HG03571 (cell line): ENCODE measurements around the gene WBP1.
"Not testable (repeated sequence)": the region's sequence is repeated elsewhere in the genome, so short reads cannot be mapped to it uniquely, and the experiment has no call there.

Experiments used
- ATAC-seq: cut with Tn5 transposase; IDR thresholded peaks from one replicate; pipeline ENCODE4 v1.9.1; 2021; ENCODE audit not compliant: unreplicated experiment

WBP1 gene

GRCh38 chr2:74481431-74481830 is 23.2 kb downstream of the WBP1 start:
- ATAC-seq, result no peak

- peak; percentile 44 for ATAC-seq
Observed at GRCh38 chr2:74481961-74482800, 23.9 kb downstream of the WBP1 start.

DNA sequence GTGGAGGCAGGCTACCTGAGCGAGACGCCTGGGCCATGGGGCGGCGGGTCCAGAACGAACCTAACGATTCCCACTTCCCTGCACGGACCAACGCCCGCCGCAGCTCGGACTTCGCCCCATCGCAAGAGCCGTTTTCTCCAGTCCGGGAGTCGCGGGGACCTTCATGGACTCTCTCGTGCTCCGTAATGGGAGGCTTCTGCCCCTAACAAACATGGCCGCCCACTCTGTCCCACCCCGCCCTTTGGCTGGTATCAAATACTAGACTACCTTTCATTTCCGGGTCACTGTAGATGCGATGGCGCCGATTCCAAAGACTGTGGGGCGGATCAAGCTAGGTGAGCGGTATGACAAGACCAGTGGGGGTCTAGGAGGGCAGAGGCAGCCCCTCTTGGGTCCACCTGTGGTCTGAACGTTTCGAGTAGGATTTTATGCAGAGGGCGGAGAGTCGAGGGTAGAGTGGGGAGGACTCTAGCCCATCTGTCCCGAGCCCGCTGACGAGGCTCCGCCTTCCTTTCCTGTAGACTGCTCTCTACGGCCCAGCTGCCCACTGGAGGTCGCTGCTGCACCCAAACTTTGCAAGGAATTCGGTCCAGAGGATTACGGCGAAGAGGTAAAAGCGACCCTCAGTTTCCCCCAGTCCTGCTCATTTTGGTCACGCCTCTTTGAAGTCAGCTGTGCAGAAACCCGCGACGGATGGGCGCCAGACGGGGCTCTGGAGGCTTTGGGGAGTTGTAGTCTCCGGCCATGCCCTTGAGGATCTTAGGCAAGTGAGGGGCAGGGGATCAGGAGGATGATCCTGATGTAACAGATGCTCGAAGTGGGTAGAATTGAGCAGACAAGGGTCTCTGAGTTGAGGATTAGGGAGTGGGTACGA is 24.8 kb downstream of the WBP1 start, which contains the start of the genes CCDC142 and TTC31:
Gene CCDC142, minus strand, starts transcription at position 198 of the 874 bp plus-strand sequence. Its CDS starts 161 bp downstream, at position 37.
Gene TTC31, plus strand, starts transcription at position 281 of the 874 bp plus-strand sequence. Its CDS starts 15 bp downstream, at position 296.
- ATAC-seq, result peak; percentile 86

GRCh38 chr2:74483675-74484164 is 25.5 kb downstream of the WBP1 start:
- ATAC-seq, result not testable (repeated sequence)

DNA sequence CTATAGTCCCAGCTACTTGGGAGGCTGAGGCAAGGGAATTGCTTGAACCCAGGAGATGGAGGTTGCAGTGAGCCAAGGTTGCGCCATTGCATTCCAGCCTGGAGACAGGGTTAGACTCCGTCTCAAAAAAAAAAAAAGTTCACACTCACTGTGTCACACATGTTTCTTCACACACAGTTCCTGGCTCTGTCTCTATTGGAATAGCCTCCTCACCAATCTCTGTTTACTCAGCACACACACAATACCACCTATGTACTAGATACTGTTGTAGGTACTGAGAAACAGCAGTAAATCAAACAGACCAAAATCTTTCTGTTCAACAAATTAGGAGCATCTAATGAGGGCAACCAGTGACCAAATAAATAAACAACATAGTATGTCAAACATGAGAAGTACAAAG is 27.9 kb downstream of the WBP1 start:
- ATAC-seq, result no peak

DNA sequence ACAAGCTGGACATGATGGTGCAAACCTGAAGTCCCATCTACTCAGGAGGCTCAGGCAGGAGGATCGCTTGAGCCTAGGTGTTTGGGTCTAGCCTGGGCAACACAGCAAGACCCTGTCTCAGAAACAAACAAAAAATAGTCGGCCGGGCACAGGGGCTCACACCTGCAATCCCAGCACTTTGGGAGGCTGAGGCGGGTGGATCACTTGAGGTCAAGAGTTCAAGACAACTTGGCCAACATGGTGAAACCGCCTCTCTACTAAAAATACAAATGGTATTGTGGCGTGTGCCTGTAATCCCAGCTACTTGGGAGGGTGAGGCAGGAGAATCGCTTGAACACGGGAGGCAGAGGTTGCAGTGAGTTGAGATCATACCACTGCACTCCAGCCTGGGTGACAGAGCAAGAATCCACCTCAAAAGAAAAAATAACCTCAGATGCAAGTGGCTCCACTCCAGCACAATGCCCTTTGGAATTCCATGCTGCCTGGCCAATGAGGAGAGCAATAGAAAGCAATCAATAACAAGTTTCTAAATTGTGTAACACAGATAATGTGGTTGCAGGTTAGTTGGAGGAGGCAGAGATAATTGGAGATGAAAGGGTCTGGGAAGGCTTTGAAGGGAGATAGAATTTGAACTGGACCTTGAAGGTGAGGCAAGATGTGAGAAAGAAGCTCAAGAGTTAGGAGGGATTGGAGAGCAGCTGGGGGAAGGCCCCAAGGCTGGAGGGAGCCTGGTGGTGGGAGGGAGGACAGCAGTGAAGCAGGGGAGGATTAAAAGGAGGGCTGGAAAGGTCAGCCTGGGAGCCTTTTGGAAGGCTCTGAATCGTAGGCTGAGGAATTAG is 30.6 kb downstream of the WBP1 start:
- no peak for ATAC-seq

DNA sequence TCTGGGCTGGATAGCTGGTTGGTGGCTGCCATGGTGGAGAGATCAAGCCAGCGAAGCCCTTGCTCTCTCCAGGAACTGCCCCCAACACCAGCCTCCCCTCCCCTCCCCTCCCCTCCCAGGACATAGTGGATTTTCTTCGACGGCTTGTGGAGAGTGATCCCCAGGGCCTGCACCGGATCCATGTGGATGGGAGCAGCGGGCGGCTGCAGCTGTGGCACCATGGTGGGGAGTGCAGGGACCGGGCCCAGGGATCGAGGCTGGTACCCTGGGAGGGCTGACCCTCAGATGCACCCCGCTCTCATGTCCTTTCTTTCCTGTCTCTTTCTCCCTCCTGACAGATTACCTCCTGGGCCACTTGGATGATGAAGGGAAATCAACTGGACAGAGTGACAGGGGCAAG is 31.7 kb downstream of the WBP1 start:
- ATAC-seq, result no peak

DNA sequence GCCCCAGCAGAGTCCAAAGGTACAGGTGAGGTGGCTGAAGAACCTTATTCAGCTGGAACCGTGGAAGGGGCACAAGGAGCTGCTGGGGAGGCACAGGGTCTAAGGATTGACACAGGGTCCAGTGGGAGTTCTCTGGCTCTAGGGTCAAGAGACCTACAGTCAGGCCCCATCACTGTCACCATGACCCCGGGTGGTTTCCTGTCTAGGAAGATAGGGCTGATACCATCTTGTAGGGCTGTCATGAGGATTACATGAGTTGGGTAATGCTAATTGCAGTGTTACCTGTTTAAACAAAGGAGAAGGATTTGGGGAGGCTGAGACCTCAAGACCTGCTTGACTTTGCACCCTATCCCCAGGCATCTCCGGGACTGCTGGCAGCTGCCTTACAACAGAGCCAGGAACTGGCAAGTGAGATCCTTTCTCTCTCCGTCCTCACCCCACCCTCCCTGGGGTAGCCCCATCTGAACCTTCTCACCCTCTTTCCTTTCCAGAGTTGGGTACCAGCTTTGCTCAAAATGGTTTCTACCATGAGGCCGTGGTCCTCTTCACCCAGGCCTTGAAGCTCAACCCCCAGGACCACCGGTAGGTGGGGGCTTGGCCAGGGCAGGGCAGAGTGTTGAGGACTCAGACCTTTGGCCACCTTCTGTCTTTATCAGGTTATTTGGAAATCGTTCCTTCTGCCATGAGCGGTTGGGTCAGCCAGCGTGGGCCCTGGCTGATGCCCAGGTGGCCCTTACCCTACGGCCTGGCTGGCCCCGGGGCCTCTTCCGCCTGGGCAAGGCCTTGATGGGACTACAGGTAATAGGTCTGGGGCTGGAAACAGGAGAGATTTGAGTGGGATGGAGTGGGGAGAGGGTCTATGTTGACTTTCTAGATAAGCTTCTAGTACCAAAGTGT is 33.7 kb downstream of the WBP1 start:
- no peak for ATAC-seq

DNA sequence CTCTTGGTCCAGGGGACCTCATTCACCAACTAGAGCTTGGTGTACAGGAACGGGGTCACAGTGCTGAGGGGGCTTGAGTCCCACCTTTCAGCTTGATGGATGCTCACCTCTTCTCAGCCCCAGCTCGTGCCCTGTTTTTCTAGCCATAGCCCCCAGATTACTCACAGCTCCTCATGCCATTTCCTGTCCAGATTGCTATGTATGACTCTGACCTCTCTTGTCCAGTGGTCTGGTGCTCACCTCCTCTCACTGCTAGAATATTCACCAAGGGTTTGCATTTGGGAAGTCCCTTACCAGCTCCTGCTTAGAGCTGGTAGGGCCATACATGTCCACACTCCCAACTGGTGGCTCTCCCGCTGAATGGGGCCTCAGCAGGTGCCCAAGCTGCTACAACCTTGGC is 35.3 kb downstream of the WBP1 start:
- ATAC-seq, result no peak

DNA sequence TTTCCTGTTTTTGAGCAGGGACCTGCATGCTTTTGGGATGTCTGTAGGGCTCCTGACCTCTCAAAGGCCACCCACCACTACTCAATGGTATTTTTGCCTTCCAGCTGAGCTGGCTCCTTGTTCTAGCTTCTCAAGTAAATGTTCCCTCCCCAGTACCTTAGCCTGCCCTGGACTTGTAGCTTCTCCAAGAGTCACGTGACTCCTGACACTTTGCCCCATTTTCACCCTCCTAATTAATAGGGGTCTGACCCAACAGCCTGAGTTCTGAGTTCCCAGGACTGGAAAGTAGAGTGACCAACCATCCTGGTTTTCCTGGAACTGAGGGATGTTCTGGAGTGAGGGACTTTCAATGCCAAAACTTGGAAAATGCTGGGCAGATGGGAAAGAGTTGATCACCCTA is 37.2 kb downstream of the WBP1 start:
- ATAC-seq, result no peak

- ATAC-seq, result no peak
Observed at GRCh38 chr2:74496997-74497776, 38.9 kb downstream of the WBP1 start.

DNA sequence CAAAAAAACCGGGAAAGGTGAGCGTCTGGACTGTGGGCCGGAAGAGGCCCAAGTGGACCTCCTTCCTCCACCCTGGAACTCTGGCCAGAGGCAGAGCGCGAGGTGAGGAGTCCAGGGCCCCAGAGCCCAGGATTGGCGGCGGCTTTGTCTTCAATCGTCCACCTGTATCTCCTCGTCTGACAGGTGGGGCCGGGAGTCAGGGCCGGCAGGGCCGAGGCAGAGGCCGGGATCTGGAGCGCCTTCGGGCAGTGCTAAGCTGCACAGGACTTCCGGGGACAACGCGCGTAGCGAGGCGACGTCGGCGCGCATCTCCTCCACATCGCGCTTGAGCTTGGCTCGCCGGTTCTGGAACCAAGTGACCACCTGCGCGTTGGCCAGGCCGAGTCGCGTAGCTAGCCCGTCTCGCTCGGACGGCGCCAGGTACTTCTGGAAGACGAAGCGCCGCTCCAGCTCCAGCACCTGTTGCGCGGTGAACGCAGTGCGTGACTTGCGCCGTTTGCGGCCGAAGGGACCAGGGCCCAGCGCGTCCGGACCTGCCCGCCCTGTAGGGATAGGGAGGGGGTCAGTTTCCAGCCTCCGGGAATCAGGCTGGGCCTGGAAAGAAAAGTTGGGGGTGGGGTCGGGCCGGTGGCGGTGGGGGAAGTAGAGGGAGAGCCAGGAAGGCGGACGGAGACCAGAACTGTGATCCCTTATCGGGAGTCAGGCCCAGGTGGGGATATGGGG is 39.7 kb downstream of the WBP1 start:
- no peak for ATAC-seq

DNA sequence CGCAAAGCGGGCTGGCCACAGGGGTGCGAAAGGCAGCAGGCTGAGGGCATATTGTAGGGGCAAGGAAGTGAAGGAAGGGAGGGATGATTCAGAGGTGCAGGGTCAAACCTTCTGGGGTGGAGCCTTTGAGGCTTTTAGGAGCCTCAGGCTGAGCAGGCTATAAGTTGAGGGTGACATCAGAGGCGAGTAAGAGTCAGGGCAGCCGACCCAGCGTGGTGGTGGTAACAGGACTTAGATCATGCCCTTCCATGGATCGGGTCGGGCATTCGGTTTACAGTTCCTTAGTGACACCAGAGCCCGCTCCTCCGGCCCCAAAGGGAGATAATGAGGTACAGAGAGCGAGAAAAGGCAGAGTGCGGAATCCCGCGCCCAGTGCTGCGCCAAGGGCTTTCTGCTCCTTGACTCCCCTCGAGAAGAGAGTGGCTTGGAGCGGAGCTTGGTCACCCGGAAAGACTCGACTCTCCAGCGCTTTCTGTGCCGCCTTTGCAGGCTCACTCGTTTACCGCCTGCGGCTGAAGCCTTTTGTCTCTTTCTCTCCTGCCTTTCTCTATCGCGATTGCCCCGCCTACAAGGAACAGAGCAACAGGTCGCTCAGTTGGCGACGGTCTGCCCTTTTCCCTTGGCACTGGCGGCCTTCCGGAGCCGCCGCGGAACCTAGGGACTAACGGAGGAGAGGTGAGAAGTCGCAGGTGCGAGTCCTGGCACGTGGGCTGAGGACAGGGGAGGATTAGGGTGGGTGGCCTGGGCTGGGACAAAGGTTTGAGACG is 40.4 kb downstream of the WBP1 start:
- no peak for ATAC-seq

DNA sequence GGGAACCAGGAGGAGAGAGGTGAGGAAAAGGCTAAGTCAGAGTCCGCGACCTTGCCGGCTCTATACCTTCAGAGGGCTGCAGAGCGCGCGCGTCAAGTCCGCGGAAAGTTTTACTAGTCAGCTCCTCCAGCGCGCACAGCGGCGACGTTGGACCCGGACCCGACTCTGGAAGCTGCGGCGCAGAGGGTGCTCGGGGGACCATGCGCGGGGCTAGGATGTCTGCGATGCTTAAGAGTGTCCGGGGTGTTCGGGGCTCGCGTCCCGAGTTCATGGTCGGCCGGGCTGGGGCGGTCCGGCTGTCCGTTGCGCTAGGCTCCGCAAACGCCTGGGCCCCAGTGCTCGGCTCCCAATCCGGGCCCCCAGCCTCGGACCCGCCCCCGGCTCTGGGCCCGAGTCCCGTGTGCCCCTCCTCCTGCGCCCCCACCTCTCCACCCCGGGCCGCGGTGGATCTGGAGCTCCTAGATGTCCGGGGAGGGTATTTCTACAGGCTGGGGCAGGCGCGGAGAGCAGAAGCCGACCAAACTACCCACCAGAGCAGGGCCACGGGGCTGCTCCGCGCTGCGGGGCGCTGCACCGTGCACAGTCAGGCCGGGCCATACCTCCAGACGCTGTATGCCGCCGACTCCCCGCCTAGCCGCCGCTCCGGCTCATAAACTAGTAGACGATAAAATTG is 41.2 kb downstream of the WBP1 start, which contains the start of gene LBX2:
Gene LBX2, minus strand, starts transcription at position 337 of the 673 bp plus-strand sequence. Its CDS starts 66 bp downstream, at position 271.
- no peak for ATAC-seq

DNA sequence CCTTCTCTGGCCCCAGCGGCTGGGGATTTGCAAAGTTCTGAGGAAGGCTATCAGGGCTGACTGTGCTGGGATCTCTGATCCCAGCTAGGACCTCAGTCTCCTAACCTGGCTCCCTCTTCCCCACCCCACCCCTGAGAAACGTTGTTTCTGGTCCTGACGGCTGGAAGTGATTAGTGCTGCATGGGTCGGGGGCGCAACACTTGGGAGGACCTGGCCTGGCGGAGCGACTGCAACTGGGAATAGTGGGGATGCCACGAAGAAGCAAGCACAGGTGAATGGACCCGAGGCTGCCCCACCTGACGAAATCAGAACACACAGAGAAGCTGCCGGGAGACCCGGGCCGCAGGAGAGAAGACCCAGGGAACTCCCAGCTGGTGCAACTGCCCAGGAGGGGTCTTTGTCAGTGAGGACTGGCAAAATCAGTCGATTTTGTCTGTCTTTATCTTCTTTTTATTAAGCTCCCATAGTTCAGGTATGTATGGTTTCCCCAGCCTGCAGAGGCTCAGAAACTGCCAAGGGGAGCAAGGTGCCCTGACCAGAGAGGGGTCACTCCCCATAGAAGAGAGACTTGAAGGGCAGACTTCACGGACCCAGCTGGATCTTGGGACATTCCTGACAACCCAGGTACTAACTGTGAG is 41.8 kb downstream of the WBP1 start:
- no peak for ATAC-seq

GRCh38 chr2:74500578-74500946 is 42.3 kb downstream of the WBP1 start:
- ATAC-seq, result no peak
